ENCODE measurements around the gene HEXD.

Gene HEXD

DNA sequence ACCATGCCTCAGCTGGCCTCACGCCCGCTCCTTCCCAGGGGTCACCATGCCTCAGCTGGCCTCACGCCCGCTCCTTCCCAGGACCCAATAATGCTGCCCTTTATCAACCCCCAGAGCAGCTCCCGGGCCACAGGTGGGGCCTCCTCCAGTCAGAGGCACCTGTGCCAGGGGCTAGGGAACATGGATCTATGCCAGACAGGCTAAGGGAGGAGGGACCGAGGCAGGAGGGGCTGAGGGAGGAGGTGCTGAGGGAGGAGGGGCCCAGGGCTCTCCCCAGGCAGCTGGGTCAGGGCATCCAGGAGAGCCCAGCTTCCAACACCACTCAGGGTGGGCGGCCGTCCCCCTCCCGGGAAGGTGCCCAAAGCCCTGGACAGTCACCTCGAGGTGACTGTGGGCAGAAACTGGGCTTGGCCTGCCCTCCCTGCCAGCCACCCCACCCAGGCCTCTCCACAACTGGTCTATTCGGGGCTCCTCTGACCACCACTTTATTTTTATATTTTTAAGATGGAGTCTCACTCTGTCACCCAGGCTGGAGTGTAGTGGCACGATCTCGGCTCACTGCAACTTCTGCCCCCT, 27.2 kb upstream of the HEXD start:
- Histone ChIP-seq H3K27ac (no peak overlapping the region), H3K9ac (ENCODE audit: insufficient read length) (no peak overlapping the region), H3K4me3 (no peak overlapping the region), H3K9me3 (ENCODE audit: low read depth, low read length) (no peaks in the 10 kb centered on the region), H3K36me3 (ENCODE audit: insufficient read depth, low read length) (no peaks in the 10 kb centered on the region; the same call in 1 of the 2 replicates)
- no peak for DNase-seq (ENCODE audit: low read depth, low spot score)
- TF ChIP-seq FOXP2 (optimal IDR thresholded peaks at IDR 0.05; ENCODE audit: control extremely low read depth, extremely low read length, insufficient read depth) (no peak), POLR2AphosphoS5 (IDR thresholded peaks at IDR 0.05; ENCODE audit: borderline replicate concordance, low read depth, low read length) (no peak), EZH2 (IDR thresholded peaks at IDR 0.05) (no peak)

GRCh38 chr17:82391496-82392066, 26.6 kb upstream of the HEXD start:
- H3K27ac ChIP-seq, result no peak overlapping the region
- no peak overlapping the region for H3K4me3 ChIP-seq
- no peaks in the 10 kb centered on the region for H3K9me3 ChIP-seq (ENCODE audit: low read depth, low read length)
- DNase-seq (ENCODE audit: low read depth, low spot score), result no peak
- H3K36me3 ChIP-seq (ENCODE audit: insufficient read depth, low read length), result no peaks in the 10 kb centered on the region; the same call in 1 of the 2 replicates
- no peak for TF ChIP-seq POLR2AphosphoS5 (IDR thresholded peaks at IDR 0.05; ENCODE audit: borderline replicate concordance, low read depth, low read length)
- TF ChIP-seq FOXP2 (optimal IDR thresholded peaks at IDR 0.05; ENCODE audit: control extremely low read depth, extremely low read length, insufficient read depth), result no peak
- no peak for TF ChIP-seq EZH2 (IDR thresholded peaks at IDR 0.05)
- no peak overlapping the region for H3K9ac ChIP-seq (ENCODE audit: insufficient read length)

DNA sequence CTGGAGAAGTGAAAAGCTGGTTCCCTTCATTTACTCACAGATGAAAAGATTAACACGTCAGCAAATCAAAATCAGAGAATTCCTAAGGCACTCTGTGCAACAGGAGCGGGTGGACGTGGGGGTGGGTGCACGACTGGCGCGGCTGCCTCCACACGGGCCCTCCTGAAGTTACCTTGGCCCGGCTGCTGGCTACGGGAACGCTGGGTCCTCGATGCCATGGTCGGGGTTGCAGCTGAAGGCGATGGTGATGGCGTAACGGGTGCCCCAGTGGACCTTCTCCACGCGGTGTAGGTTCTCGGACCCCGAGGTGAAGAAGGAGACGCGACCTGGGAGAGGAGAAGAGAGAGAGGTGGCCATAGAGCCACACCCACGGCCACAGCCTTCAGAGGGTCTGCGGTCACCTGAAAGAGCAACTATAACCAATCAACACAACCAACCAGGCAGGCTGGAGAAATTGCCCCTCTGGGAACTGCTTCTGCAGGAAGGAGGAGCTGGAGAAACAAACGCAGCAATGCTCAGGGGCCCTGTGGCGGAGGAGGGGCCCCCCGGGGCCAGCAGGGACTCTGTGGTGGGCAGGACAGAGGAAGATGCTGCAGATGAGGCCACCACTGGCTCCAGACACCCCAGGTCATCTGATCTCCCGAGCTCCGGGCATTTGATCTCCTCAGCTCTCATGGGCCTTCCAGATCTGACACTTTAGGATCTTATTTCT, 25.8 kb upstream of the HEXD start:
- TF ChIP-seq EZH2 (IDR thresholded peaks at IDR 0.05) (no peak), POLR2AphosphoS5 (IDR thresholded peaks at IDR 0.05; ENCODE audit: borderline replicate concordance, low read depth, low read length) (no peak), FOXP2 (optimal IDR thresholded peaks at IDR 0.05; ENCODE audit: control extremely low read depth, extremely low read length, insufficient read depth) (no peak)
- H3K9me3 ChIP-seq (ENCODE audit: low read depth, low read length), result no peaks in the 10 kb centered on the region
- no peak for DNase-seq (ENCODE audit: low read depth, low spot score)
- H3K27ac ChIP-seq, result peak overlapping the region; percentile 34; the same call in 1 of the 2 replicates
- H3K36me3 ChIP-seq (ENCODE audit: insufficient read depth, low read length), result no peaks in the 10 kb centered on the region; the same call in 1 of the 2 replicates
- no peak overlapping the region for H3K4me3 ChIP-seq
- no peak overlapping the region for H3K9ac ChIP-seq (ENCODE audit: insufficient read length)

- Histone ChIP-seq H3K4me3 (no peak overlapping the region), H3K27ac (peak overlapping the region; percentile 34; the same call in 1 of the 2 replicates), H3K36me3 (ENCODE audit: insufficient read depth, low read length) (no peaks in the 10 kb centered on the region; the same call in 1 of the 2 replicates), H3K9me3 (ENCODE audit: low read depth, low read length) (no peaks in the 10 kb centered on the region), H3K9ac (ENCODE audit: insufficient read length) (no peak overlapping the region)
- no peak for TF ChIP-seq FOXP2 (optimal IDR thresholded peaks at IDR 0.05; ENCODE audit: control extremely low read depth, extremely low read length, insufficient read depth)
- TF ChIP-seq EZH2 (IDR thresholded peaks at IDR 0.05), result no peak
- TF ChIP-seq POLR2AphosphoS5 (IDR thresholded peaks at IDR 0.05; ENCODE audit: borderline replicate concordance, low read depth, low read length), result no peak
- no peak for DNase-seq (ENCODE audit: low read depth, low spot score)
These were observed 25.2 kb upstream of the HEXD start for GRCh38 chr17:82392941-82393340.

DNA sequence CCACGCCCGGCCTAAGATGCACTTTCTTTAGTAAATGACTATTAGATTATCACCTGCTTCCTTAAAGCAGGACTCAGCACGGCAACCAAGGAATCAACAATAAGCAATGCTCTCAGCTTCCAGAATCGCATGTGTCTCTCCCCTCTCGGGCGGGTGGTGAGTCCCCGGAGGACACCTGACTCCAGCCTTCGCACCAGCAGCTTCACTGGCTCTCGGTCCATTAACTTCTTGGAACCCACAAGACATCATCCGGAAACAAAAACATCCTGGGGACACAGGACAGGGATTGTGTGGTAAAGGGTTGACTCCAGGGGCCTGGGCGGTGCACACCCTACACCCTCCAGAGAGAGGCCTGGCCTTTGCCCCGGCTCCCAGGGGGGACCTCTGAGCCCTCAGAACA, 23.9 kb upstream of the HEXD start:
- H3K27ac ChIP-seq, result no peak overlapping the region
- no peak for TF ChIP-seq POLR2AphosphoS5 (IDR thresholded peaks at IDR 0.05; ENCODE audit: borderline replicate concordance, low read depth, low read length)
- no peak for TF ChIP-seq FOXP2 (optimal IDR thresholded peaks at IDR 0.05; ENCODE audit: control extremely low read depth, extremely low read length, insufficient read depth)
- TF ChIP-seq EZH2 (IDR thresholded peaks at IDR 0.05), result no peak
- no peaks in the 10 kb centered on the region; the same call in 1 of the 2 replicates for H3K36me3 ChIP-seq (ENCODE audit: insufficient read depth, low read length)
- H3K9me3 ChIP-seq (ENCODE audit: low read depth, low read length), result no peaks in the 10 kb centered on the region
- DNase-seq (ENCODE audit: low read depth, low spot score), result no peak
- H3K4me3 ChIP-seq, result no peak overlapping the region
- no peak overlapping the region for H3K9ac ChIP-seq (ENCODE audit: insufficient read length)

- no peak overlapping the region for H3K9ac ChIP-seq (ENCODE audit: insufficient read length)
- H3K36me3 ChIP-seq (ENCODE audit: insufficient read depth, low read length), result no peaks in the 10 kb centered on the region; the same call in 1 of the 2 replicates
- peak overlapping the region; percentile 2; the same call in 1 of the 2 replicates for H3K27ac ChIP-seq
- TF ChIP-seq FOXP2 (optimal IDR thresholded peaks at IDR 0.05; ENCODE audit: control extremely low read depth, extremely low read length, insufficient read depth) (no peak), EZH2 (IDR thresholded peaks at IDR 0.05) (no peak)
- no peak overlapping the region for H3K4me3 ChIP-seq
- DNase-seq (ENCODE audit: low read depth, low spot score), result no peak
- H3K9me3 ChIP-seq (ENCODE audit: low read depth, low read length), result no peaks in the 10 kb centered on the region
These were observed 21.3 kb upstream of the HEXD start for GRCh38 chr17:82396601-82397435.

DNA sequence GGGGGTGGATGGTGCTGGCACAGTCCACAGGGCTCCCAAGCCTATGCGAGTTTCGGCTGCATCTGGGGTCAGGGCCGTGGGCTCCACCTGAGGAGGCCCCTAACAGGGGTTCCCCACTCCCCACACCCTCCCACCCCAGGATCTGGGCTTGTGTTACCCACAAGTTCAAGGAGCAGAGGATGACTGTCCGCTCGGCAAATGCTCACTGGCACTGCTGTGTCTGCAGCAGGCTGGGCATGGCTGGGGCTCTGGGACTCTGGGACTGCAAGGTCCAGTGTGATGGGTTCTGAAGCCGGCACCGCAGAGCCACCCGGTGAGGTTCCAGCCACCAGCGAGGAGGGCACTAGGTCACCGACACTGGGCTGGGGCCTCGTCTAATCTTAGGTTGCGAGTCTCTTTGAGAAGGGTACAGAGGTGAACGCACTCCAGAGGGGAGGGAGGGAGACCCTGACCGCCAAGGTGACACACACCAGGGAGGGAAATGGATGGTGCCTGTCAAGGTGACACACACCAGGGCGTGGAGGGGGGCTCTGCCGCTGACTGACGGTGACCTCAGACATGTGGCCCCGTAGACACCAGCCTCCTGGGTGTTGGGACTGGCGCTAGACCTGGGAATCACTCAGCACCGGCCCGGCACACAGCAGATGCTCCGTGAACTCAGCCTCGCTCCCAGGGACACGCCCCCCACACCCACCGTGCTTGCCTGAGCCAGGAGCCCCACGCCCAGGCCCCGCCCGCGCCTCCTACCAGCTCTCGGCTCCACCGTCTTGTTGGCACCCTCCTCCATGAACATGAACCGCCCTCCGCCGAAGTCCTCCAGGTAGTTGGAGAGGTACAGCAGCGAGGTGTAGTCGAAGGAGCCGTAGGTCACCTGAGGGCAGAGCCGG, 20.5 kb upstream of the HEXD start:
- TF ChIP-seq EZH2 (IDR thresholded peaks at IDR 0.05), result no peak
- TF ChIP-seq POLR2AphosphoS5 (IDR thresholded peaks at IDR 0.05; ENCODE audit: borderline replicate concordance, low read depth, low read length), result no peak
- TF ChIP-seq FOXP2 (optimal IDR thresholded peaks at IDR 0.05; ENCODE audit: control extremely low read depth, extremely low read length, insufficient read depth), result no peak
- H3K36me3 ChIP-seq (ENCODE audit: insufficient read depth, low read length), result no peaks in the 10 kb centered on the region
- no peak overlapping the region for H3K9ac ChIP-seq (ENCODE audit: insufficient read length)
- no peak overlapping the region for H3K27ac ChIP-seq
- no peaks in the 10 kb centered on the region for H3K9me3 ChIP-seq (ENCODE audit: low read depth, low read length)
- no peak overlapping the region for H3K4me3 ChIP-seq
- no peak for DNase-seq (ENCODE audit: low read depth, low spot score)

Data from SK-N-MC (cell line).